Measurements from ENCODE around the gene B3GNT9.
A peak's percentile ranks its signal among the peaks of the same experiment; 100 is the strongest.

B3GNT9 gene

DNA sequence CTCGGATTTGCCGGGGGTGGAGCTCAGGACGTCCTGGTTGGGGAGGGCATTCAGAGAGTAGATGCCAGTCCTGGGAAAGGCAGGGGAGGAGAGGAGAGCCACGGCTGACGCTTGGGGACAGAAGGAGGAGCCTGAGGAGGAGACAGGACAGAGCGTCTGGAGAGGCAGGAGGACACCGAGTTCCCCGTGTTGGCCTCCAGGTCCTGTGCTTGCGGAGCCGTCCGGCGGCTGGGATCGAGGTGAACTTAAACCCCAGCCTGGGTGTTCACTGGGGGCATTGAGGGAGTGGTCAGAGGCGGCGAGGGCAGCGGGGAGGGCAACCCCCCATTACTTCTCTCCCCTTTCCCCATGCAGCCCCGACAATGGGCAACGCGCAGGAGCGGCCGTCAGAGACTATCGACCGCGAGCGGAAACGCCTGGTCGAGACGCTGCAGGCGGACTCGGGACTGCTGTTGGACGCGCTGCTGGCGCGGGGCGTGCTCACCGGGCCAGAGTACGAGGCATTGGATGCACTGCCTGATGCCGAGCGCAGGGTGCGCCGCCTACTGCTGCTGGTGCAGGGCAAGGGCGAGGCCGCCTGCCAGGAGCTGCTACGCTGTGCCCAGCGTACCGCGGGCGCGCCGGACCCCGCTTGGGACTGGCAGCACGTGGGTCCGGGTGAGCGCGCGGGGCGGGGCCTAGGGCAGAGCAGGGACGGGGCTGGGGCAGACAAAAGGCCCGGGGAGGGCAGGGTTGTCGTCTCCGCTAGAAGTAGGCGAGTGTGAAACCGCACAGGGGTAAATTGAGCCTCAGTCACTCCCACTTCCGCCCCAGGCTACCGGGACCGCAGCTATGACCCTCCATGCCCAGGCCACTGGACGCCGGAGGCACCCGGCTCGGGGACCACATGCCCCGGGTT is 23.3 kb upstream of the B3GNT9 start:
- TF ChIP-seq, protein P1, sequence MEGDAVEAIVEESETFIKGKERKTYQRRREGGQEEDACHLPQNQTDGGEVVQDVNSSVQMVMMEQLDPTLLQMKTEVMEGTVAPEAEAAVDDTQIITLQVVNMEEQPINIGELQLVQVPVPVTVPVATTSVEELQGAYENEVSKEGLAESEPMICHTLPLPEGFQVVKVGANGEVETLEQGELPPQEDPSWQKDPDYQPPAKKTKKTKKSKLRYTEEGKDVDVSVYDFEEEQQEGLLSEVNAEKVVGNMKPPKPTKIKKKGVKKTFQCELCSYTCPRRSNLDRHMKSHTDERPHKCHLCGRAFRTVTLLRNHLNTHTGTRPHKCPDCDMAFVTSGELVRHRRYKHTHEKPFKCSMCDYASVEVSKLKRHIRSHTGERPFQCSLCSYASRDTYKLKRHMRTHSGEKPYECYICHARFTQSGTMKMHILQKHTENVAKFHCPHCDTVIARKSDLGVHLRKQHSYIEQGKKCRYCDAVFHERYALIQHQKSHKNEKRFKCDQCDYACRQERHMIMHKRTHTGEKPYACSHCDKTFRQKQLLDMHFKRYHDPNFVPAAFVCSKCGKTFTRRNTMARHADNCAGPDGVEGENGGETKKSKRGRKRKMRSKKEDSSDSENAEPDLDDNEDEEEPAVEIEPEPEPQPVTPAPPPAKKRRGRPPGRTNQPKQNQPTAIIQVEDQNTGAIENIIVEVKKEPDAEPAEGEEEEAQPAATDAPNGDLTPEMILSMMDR (IDR thresholded peaks at IDR 0.05; ENCODE audit: low read depth, low read length) = peak; percentile 21; the same call in 1 of the 2 replicates
- peak overlapping the region; percentile 57 for H3K4me3 ChIP-seq (ENCODE audit: low read depth, low read length)

DNA sequence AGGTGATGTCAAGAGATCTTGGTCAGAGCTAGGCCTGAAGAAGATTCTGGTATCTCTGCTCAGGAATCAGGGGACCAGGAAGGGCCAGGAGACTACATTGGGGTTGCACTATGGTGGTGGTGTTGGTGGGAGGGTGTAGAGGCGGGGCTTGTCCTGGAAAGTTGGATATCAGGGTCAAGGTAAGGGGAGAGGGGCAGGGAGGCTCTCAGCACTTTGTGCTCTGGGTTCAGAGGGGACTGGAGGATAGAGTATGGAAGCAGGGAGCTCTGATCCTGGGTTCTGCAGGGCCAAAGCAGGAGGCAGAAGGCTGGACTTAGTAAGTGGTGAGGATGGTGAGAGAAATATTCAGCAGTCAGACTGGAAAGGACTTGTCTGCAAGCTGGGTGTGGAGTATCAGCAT is 22.5 kb upstream of the B3GNT9 start:
- TF ChIP-seq, protein P1 (IDR thresholded peaks at IDR 0.05; ENCODE audit: low read depth, low read length) = no peak
- H3K4me3 ChIP-seq (ENCODE audit: low read depth, low read length) = no peak overlapping the region; the same call in 1 of the 2 replicates

DNA sequence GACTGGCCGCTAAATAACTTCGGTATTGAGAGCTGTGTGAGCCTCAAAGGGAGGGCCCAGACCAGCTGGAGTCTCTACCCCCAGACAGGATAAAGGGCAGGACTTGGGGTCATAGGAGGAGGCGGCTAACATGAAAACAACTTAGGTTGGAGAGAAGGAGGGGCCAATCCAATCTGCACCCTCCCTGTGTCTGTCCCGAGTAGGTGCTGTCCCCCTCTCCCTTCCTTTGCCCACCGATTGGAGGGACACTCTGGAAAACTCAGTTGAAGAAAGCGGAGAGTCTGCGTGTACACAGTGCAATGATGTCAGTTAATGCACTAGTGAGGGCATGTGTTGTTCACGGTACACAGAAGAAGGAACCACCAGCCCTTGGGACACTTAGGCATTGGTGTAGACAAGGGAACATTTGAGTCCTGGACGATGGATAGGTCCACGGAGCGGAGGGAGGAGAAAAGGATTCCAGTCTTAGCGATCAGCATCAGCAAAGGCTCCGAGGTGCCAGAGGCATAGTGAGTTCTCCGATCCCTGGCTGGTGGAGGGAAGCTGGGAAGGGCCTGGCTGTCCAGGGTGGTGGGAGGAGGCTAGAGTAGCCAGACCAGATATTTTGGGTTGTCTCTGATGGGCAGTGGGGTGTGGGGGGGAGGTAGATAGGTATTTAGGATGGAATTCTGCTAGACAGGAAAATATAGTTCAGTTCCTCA is 20.3 kb upstream of the B3GNT9 start:
- peak overlapping the region; percentile 53 for H3K4me3 ChIP-seq (ENCODE audit: low read depth, low read length)
- TF ChIP-seq, protein P1 (IDR thresholded peaks at IDR 0.05; ENCODE audit: low read depth, low read length) = no peak

DNA sequence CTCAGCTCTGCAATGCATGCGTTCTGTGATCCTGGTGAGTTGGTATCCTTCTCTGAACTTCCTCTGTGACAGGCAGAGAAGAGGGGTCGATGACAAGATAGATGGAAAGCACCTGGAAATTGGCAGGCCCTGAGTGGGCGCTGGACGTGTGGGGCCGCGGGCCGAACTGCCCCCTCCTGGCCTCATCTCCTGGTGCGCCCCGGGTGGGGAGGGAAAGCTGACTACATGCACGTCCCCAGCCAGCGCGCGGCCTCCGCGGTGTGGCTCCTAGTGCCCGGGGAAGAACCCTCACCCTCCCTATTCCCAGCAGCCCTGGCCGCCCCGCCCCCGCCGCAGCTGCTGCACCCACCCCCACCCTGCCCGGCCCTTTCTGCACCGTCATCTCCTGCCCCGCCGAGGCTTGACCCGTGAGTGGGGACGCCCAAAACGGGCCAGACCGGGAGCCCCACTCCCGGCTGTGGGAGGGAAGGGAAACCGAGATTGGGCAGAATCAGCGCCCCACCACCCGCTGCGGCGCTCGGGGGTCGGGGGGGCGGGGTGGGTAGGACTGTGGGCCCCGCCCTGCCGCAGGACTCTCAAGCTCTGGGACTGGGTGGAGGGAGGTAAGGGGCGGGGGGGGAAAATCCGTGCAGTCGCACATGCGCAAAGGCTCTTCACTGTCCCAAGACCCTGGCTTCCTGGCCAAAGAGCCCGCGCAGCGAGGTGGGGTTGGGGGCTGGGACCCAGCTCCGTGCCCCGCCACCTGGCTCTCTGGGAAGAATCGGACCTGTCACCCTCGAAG is 19.6 kb upstream of the B3GNT9 start, which contains the start of gene NOL3:
Gene NOL3, plus strand, starts transcription at position 371 of the 781 bp plus-strand sequence.
- TF ChIP-seq, protein P1 (IDR thresholded peaks at IDR 0.05; ENCODE audit: low read depth, low read length) = no peak
- H3K4me3 ChIP-seq (ENCODE audit: low read depth, low read length) = peak within 1 kb of the TSS; percentile 53

DNA sequence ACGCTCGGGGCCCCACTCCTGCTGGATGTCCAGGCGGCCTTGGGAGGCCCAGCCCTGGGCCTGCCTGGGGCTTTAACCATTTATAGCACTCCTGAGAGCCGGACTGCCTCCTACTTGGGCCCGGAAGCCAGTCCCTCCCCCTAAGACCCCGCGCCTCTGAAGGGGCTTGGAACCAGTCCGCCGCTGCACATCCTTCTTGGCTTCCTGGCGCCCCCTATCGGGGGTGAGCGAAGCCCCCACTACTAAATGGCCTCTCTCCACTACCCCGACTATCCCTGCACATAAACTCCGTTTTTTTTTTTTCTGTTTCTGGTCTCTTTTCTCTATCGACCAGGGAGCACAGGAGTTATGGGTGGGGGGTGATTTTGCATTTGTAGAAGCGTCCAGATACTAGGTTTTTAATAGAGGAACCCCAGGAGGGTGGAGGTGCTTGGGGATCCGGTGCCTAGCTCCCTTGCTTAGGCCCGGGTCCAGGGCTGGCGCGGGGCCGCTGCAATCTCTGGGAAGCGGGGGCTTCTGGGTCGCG is 18.9 kb upstream of the B3GNT9 start:
- TF ChIP-seq, protein P1 (IDR thresholded peaks at IDR 0.05; ENCODE audit: low read depth, low read length) = peak; percentile 51
- peak overlapping the region; percentile 53 for H3K4me3 ChIP-seq (ENCODE audit: low read depth, low read length)

DNA sequence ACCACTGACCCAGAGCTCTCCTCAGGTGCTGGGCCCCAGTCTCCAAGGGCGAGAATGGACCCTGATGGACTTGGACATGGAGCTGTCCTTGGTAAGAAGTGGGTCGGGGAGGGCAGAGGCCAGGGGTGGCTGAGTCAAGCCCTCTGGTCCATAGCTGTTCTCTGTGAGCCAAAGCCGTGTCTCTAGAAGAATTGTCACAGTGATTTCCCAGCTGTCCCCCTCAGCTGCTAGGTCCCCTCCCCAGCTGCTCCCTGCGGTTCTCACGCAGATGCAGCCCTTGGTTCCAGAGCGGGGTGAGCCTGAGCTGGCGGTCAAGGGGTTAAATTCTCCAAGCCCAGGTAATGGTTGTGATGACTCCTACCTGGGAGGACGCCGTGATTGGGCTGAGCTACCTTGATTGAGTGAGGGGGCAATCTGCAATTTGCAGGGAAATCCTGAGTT is 18.2 kb upstream of the B3GNT9 start:
- H3K4me3 ChIP-seq (ENCODE audit: low read depth, low read length) = no peak overlapping the region
- TF ChIP-seq, protein P1 (IDR thresholded peaks at IDR 0.05; ENCODE audit: low read depth, low read length) = no peak

Measured in WI38 (cell line).